ENCODE results near the gene FGGY. TPM values are rescaled to one million over a fixed set of nuclear protein-coding genes. Genes with fewer than 3 reads are reported as not detected.
"Not testable (repeated sequence)": the region's sequence is repeated elsewhere in the genome, so short reads cannot be mapped to it uniquely, and the experiment has no call there.

The FGGY gene
- total RNA-seq, 1 donor: 10.8 TPM

- DNase-seq (ENCODE audit: low read depth in 2 of 3, low spot score in 2 of 3): no peak
Observed at GRCh38 chr1:59530119-59530518, 233.2 kb downstream of the FGGY start.

GRCh38 chr1:59532102-59532501 lies 235.2 kb downstream of the FGGY start:
- no peak for DNase-seq (ENCODE audit: low read depth in 2 of 3, low spot score in 2 of 3)

- DNase-seq (ENCODE audit: low read depth in 2 of 3, low spot score in 2 of 3): not testable (repeated sequence)
Observed at GRCh38 chr1:59538476-59538875, 241.6 kb downstream of the FGGY start.

GRCh38 chr1:59539961-59540681 lies 243.2 kb downstream of the FGGY start:
- DNase-seq (ENCODE audit: low read depth in 2 of 3, low spot score in 2 of 3): no peak

GRCh38 chr1:59541161-59541560 lies 244.3 kb downstream of the FGGY start:
- DNase-seq (ENCODE audit: low read depth in 2 of 3, low spot score in 2 of 3): no peak

GRCh38 chr1:59541891-59542290 lies 245.0 kb downstream of the FGGY start:
- DNase-seq (ENCODE audit: low read depth in 2 of 3, low spot score in 2 of 3): no peak

GRCh38 chr1:59543211-59543668 lies 246.3 kb downstream of the FGGY start:
- no peak for DNase-seq (ENCODE audit: low read depth in 2 of 3, low spot score in 2 of 3)

GRCh38 chr1:59544615-59545293 lies 247.9 kb downstream of the FGGY start:
- no peak for DNase-seq (ENCODE audit: low read depth in 2 of 3, low spot score in 2 of 3)

GRCh38 chr1:59545830-59546229 lies 248.9 kb downstream of the FGGY start:
- no peak for DNase-seq (ENCODE audit: low read depth in 2 of 3, low spot score in 2 of 3)

- DNase-seq (ENCODE audit: low read depth in 2 of 3, low spot score in 2 of 3): no peak
Observed at GRCh38 chr1:59549066-59549837, 252.4 kb downstream of the FGGY start.

- DNase-seq (ENCODE audit: low read depth in 2 of 3, low spot score in 2 of 3): no peak
Observed at GRCh38 chr1:59549903-59550302, 253.0 kb downstream of the FGGY start.

GRCh38 chr1:59552007-59552406 lies 255.1 kb downstream of the FGGY start:
- peak in 2 of 3 donors; percentile 9 to 59 for DNase-seq (ENCODE audit: low read depth in 2 of 3, low spot score in 2 of 3)

- DNase-seq (ENCODE audit: low read depth in 2 of 3, low spot score in 2 of 3): no peak
Observed at GRCh38 chr1:59553371-59553770, 256.5 kb downstream of the FGGY start.

GRCh38 chr1:59554011-59554663 lies 257.2 kb downstream of the FGGY start:
- no peak for DNase-seq (ENCODE audit: low read depth in 2 of 3, low spot score in 2 of 3)

GRCh38 chr1:59554752-59555151 lies 257.9 kb downstream of the FGGY start:
- DNase-seq (ENCODE audit: low read depth in 2 of 3, low spot score in 2 of 3): no peak

GRCh38 chr1:59556398-59556797 lies 259.5 kb downstream of the FGGY start:
- DNase-seq (ENCODE audit: low read depth in 2 of 3, low spot score in 2 of 3): no peak

GRCh38 chr1:59556802-59557548 lies 260.1 kb downstream of the FGGY start:
- no peak for DNase-seq (ENCODE audit: low read depth in 2 of 3, low spot score in 2 of 3)

- no peak for DNase-seq (ENCODE audit: low read depth in 2 of 3, low spot score in 2 of 3)
Observed at GRCh38 chr1:59557549-59557885, 260.6 kb downstream of the FGGY start.

GRCh38 chr1:59558580-59558979 lies 261.7 kb downstream of the FGGY start:
- not testable (repeated sequence) for DNase-seq (ENCODE audit: low read depth in 2 of 3, low spot score in 2 of 3)

GRCh38 chr1:59560807-59561450 lies 264.0 kb downstream of the FGGY start:
- peak in 1 of 3 donors; percentile 37 for DNase-seq (ENCODE audit: low read depth in 2 of 3, low spot score in 2 of 3)

All from hematopoietic multipotent progenitor cell (in vitro differentiated cells).